PC-9 (cell line): ENCODE data around the gene CDK17. TPM values are rescaled to one million over a fixed set of nuclear protein-coding genes. Genes with fewer than 3 reads are reported as not detected.
"Not testable (repeated sequence)": the region's sequence is repeated elsewhere in the genome, so short reads cannot be mapped to it uniquely, and the experiment has no call there.

Experiments used
- BruUV-seq: library from RNA; stranded (reverse); fragments of 400-500 nt; replicated peaks from 2 replicates; lab custom pipeline; 2021; lab: Mats Ljungman, UMichigan
- CTCF ChIA-PET: fragments of 300-600 bp; sonication (Branson Sonifier 250); formaldehyde crosslinking; loops from one replicate; lab custom pipeline; 2022; ENCODE audit warnings: antibody characterized with exemption; lab: Charles Lee
- POLR2A ChIA-PET: fragments of 300-600 bp; sonication (Branson Sonifier 250); formaldehyde crosslinking; loops from one replicate; lab custom pipeline; 2022; ENCODE audit warnings: antibody characterized with exemption; ENCODE audit not compliant: unreplicated experiment; lab: Charles Lee
- DNase-seq, 2 experiments: peaks; one replicate each; pipeline versions ENCODE4 v3.0.0 to v3.0.0-alpha.2; 2015 to 2022; ENCODE audit warnings: mixed read lengths in 1 of 2
- H2AFZ ChIP-seq: fragments of 200-600 bp; sonication (generic); 2 replicates; pipeline ENCODE4 v1.8.1; 2017; ENCODE audit warnings: antibody characterized with exemption
- H3F3A ChIP-seq: fragments of 200-600 bp; sonication (generic); 2 replicates; pipeline ENCODE4 v1.8.1; 2017; ENCODE audit warnings: antibody characterized with exemption, mild to moderate bottlenecking, low read depth; ENCODE audit not compliant: insufficient read depth
- H3K27ac ChIP-seq: fragments of 200-600 bp; sonication (generic); 2 replicates; pipeline ENCODE4 v1.6.1; 2016; ENCODE audit warnings: mixed run types
- H3K27me3 ChIP-seq: fragments of 200-600 bp; sonication (generic); 2 replicates; pipeline ENCODE4 v1.6.1; 2016; ENCODE audit warnings: low read depth, mixed run types; ENCODE audit not compliant: insufficient read depth
- H3K36me3 ChIP-seq: fragments of 200-600 bp; sonication (generic); 2 replicates; pipeline ENCODE4 v1.6.1; 2016; ENCODE audit warnings: low read depth, mixed run types
- H3K4me1 ChIP-seq: fragments of 200-600 bp; sonication (generic); replicated peaks from 2 replicates; pipeline ENCODE4 v1.6.1; 2016; ENCODE audit warnings: mixed run types; ENCODE audit not compliant: insufficient read depth
- H3K4me2 ChIP-seq: fragments of 200-600 bp; sonication (generic); 2 replicates; pipeline ENCODE4 v1.6.1; 2017; ENCODE audit warnings: mixed run types
- H3K4me3 ChIP-seq: fragments of 200-600 bp; sonication (generic); 2 replicates; pipeline ENCODE4 v1.6.1; 2016; ENCODE audit warnings: mixed run types
- H3K79me2 ChIP-seq: fragments of 200-600 bp; sonication (generic); 2 replicates; pipeline ENCODE4 v1.6.1; 2017; ENCODE audit warnings: low read depth, mixed run types
- H3K9me2 ChIP-seq: fragments of 200-600 bp; sonication (generic); 2 replicates; pipeline ENCODE4 v1.8.1; 2017; ENCODE audit warnings: mild to moderate bottlenecking; ENCODE audit not compliant: insufficient read depth
- H3K9me3 ChIP-seq: fragments of 200-600 bp; sonication (generic); 2 replicates; pipeline ENCODE4 v1.8.1; 2016; ENCODE audit warnings: low read depth; ENCODE audit not compliant: insufficient read depth
- H4K20me1 ChIP-seq: fragments of 200-600 bp; sonication (generic); 2 replicates; pipeline ENCODE4 v1.8.1; 2017; ENCODE audit not compliant: insufficient read depth
- EZH2 ChIP-seq: fragments of 200-600 bp; sonication (generic); IDR thresholded peaks from 2 replicates; pipeline ENCODE4 v1.8.0; 2017; ENCODE audit warnings: antibody characterized with exemption, low read depth
- intact Hi-C: fragments of 100-400 bp; cut with micrococcal nuclease; formaldehyde crosslinking; loops from one replicate; pipeline ENCODE4 v1.10.0; 2022; ENCODE audit not compliant: unreplicated experiment
- total RNA-seq: library from RNA; stranded (reverse); gene quantifications from 2 replicates; pipeline ENCODE4 v1.2.3, GENCODE V29; 2021
- TF ChIP-seq, protein P1 (sequence below): fragments of 200-600 bp; sonication (generic); conservative IDR thresholded peaks from 2 replicates; pipeline ENCODE4 v1.6.1; 2017; ENCODE audit warnings: mixed run types, antibody characterized with exemption, mild to moderate bottlenecking, moderate library complexity

Gene CDK17
- total RNA-seq, 1 experiment from 2014 or later: 29.0 TPM

DNA sequence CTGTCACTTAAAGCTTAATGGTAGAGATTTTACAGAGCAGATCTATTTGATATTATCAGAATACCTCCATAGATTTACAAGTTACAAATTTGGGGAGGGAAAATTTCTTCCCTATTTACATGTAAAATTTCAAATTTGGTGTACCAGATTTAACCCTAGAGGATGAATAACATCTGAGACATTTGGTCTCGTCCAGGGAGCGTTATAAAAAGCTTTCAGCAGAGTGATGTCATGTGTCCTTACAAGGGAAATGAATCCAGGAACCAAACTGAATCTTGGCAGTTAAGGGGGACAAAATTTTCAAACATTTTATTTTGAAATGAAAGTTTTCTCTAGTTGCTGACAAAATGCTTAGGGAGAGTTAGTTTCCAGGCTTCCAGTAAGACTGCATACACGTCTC, 4.5 kb upstream of the CDK17 start:
- H2AFZ ChIP-seq: no peak overlapping the region
- no peak overlapping the region for H3K27ac ChIP-seq
- H4K20me1 ChIP-seq: no peaks in the 10 kb centered on the region
- H3K9me2 ChIP-seq: no peaks in the 10 kb centered on the region
- no peaks in the 10 kb centered on the region for H3K27me3 ChIP-seq
- H3K9me3 ChIP-seq: no peaks in the 10 kb centered on the region; the same call in 1 of the 2 replicates
- no peak for DNase-seq
- H3K4me3 ChIP-seq: no peak overlapping the region
- ChIA-PET CTCF (interaction anchor here (0.5 to 0.6 kb wide), 2 partner anchors 11 to 96 kb away, joined by 3 read pairs; no protein-coding TSS in a partner anchor), POLR2A (interaction anchor here (0.5 kb wide), 1 partner anchor 16 kb away, joined by 5 read pairs; no protein-coding TSS in a partner anchor)
- H3K4me1 ChIP-seq: peaks cover 24% of the 10 kb centered on the region
- no peaks in the 10 kb centered on the region for H3K36me3 ChIP-seq
- intact Hi-C loops: loop anchor here (5.0 kb wide), 1 partner anchor 43 kb away; no protein-coding TSS in a partner anchor
- H3F3A ChIP-seq: peaks cover 22% of the 10 kb centered on the region
- H3K4me2 ChIP-seq: no peak overlapping the region
- no peak for TF ChIP-seq EZH2
- TF ChIP-seq, protein P1, sequence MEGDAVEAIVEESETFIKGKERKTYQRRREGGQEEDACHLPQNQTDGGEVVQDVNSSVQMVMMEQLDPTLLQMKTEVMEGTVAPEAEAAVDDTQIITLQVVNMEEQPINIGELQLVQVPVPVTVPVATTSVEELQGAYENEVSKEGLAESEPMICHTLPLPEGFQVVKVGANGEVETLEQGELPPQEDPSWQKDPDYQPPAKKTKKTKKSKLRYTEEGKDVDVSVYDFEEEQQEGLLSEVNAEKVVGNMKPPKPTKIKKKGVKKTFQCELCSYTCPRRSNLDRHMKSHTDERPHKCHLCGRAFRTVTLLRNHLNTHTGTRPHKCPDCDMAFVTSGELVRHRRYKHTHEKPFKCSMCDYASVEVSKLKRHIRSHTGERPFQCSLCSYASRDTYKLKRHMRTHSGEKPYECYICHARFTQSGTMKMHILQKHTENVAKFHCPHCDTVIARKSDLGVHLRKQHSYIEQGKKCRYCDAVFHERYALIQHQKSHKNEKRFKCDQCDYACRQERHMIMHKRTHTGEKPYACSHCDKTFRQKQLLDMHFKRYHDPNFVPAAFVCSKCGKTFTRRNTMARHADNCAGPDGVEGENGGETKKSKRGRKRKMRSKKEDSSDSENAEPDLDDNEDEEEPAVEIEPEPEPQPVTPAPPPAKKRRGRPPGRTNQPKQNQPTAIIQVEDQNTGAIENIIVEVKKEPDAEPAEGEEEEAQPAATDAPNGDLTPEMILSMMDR: no peak
- no TSS peak for BruUV-seq
- H3K79me2 ChIP-seq: no peaks in the 10 kb centered on the region; the same call in 1 of the 2 replicates

DNA sequence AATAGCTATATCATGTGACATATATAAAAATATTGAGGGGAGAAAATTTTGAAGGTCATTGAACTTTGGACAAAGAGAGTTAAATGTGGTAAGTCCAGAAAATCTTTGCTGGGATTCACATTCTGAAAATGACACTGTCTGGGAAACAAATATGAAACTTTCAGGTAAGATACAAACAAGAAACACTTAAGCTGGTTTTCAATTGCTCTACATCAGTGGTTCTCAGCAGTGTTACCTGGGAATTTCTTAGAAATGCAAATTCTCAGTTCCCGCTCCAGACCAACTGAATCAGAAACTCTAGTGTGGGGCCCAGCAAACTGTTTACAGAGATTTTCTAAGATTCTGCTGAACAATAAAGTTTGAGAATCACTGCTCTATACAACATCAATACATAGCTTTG, 3.6 kb upstream of the CDK17 start:
- H3F3A ChIP-seq: peaks cover 24% of the 10 kb centered on the region
- H3K27ac ChIP-seq: no peak overlapping the region
- no TSS peak for BruUV-seq
- H3K4me2 ChIP-seq: no peak overlapping the region
- H3K36me3 ChIP-seq: no peaks in the 10 kb centered on the region
- H3K9me2 ChIP-seq: no peaks in the 10 kb centered on the region
- H2AFZ ChIP-seq: no peak overlapping the region
- H3K79me2 ChIP-seq: peaks cover 8% of the 10 kb centered on the region
- H3K9me3 ChIP-seq: no peaks in the 10 kb centered on the region; the same call in 1 of the 2 replicates
- intact Hi-C loops: loop anchor here (5.0 kb wide), 1 partner anchor 43 kb away; no protein-coding TSS in a partner anchor
- peaks cover 2% of the 10 kb centered on the region; the same call in 1 of the 2 replicates for H4K20me1 ChIP-seq
- DNase-seq: no peak
- peaks cover 24% of the 10 kb centered on the region for H3K4me1 ChIP-seq
- POLR2A ChIA-PET: interaction anchor here (0.6 kb wide), 2 partner anchors 88 to 113 kb away, joined by 3 to 7 read pairs; no protein-coding TSS in a partner anchor
- TF ChIP-seq, protein P1: no peak
- no peak for TF ChIP-seq EZH2
- no peaks in the 10 kb centered on the region for H3K27me3 ChIP-seq
- H3K4me3 ChIP-seq: no peak overlapping the region
- CTCF ChIA-PET: interaction anchor here (0.5 kb wide), 1 partner anchor 97 kb away, joined by 3 read pairs; no protein-coding TSS in a partner anchor

DNA sequence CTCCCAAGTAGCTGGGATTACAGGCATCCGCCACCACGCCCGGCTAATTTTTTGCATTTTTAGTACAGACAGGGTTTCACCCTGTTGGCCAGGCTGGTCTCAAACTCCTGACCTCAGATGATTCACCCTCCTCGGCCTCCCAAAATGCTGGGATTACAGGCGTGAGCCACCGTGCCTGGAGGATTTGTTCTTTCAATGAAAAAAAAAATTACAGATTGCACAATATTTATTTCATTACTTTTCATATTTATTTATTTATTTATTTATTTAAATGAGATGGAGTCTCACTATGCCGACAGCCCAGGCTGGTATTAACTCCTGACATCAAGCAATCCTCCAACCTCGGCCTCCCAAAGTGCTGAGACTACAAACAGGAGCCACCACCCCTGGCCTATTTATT, 2.3 kb upstream of the CDK17 start:
- H3K9me3 ChIP-seq, H3K4me2 ChIP-seq, CTCF ChIA-PET, H3K4me3 ChIP-seq, H3K36me3 ChIP-seq, DNase-seq, H3K9me2 ChIP-seq, H2AFZ ChIP-seq, BruUV-seq, H3K27me3 ChIP-seq: not testable (repeated sequence)
- Histone ChIP-seq H4K20me1 (peaks cover 14% of the 10 kb centered on the region), H3F3A (peaks cover 24% of the 10 kb centered on the region), H3K4me1 (peaks cover 32% of the 10 kb centered on the region), H3K27ac (0 out of 2 replicates have a peak overlapping the region, but pooled peaks have one; percentile 85), H3K79me2 (peaks cover 22% of the 10 kb centered on the region)
- intact Hi-C loops: loop anchor here (5.0 kb wide), 1 partner anchor 45 kb away; no protein-coding TSS in a partner anchor
- POLR2A ChIA-PET: interaction anchor here (0.6 kb wide), 1 partner anchor 183 kb away, joined by 4 read pairs; no protein-coding TSS in a partner anchor
